ENCODE measurements around the gene ADCY4. TPM values are rescaled to one million over a fixed set of nuclear protein-coding genes. Genes with fewer than 3 reads are reported as not detected.
"Not testable (repeated sequence)": the region's sequence is repeated elsewhere in the genome, so short reads cannot be mapped to it uniquely, and the experiment has no call there.

ADCY4 gene
- total RNA-seq, 1 donor from 2014 or later, result 115 TPM

- no peak for DNase-seq (ENCODE audit: extremely low read depth, low read depth, low spot score)
Observed at GRCh38 chr14:24340606-24341005, 5.7 kb upstream of the ADCY4 start.

DNA sequence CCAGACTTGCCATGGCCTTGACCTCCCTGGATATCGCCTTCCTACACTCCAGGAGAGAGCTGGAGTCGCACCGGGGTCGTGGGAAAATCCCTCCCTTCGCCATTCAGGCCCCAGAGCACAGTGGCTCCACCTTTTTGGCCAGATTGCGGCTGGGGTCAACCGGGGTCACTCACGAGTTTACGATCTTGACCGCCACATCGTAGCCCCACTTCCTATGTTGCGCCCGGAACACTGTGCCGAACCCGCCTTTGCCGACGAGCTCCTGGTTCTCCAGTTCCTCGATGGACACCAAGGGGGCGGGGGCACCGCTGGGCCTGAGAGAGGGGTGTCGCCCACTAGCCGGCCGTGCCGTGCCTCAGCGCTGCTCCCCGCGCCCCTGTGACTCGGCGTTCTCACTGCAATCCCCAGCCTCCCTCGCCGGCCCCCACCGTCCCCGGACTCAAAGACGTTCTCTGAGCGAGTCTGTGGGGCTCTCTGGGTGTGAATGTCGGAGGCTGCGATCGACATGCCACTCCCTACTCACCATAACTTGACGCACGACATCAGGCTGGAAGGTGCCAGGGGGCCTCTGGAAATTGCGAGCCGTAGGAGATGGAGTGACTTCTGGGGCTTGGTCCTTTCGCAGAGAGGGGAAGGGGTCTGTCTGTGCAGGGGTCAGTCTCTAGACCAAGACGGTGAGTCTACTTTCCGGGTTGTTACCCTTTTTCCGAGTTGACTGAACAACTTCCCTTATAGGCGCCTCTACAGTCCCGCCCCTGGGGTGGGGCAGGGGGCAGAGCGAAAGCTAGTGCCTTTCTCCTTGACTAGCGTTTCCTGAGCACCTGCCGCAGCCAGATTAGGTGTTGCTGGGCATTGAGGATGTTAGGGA lies 4.6 kb upstream of the ADCY4 start, which contains the start of gene RIPK3:
Gene RIPK3, minus strand, starts transcription at position 708 of the 868 bp plus-strand sequence. Its CDS starts 165 bp downstream, at position 543.
- no peak for DNase-seq (ENCODE audit: extremely low read depth, low read depth, low spot score)

GRCh38 chr14:24338843-24339242 lies 4.0 kb upstream of the ADCY4 start:
- no peak for DNase-seq (ENCODE audit: extremely low read depth, low read depth, low spot score)

- no peak for DNase-seq (ENCODE audit: extremely low read depth, low read depth, low spot score)
Observed at GRCh38 chr14:24337824-24338175, 2.9 kb upstream of the ADCY4 start.

- DNase-seq (ENCODE audit: extremely low read depth, low read depth, low spot score), result no peak
Observed at GRCh38 chr14:24337144-24337823, 2.4 kb upstream of the ADCY4 start.

DNA sequence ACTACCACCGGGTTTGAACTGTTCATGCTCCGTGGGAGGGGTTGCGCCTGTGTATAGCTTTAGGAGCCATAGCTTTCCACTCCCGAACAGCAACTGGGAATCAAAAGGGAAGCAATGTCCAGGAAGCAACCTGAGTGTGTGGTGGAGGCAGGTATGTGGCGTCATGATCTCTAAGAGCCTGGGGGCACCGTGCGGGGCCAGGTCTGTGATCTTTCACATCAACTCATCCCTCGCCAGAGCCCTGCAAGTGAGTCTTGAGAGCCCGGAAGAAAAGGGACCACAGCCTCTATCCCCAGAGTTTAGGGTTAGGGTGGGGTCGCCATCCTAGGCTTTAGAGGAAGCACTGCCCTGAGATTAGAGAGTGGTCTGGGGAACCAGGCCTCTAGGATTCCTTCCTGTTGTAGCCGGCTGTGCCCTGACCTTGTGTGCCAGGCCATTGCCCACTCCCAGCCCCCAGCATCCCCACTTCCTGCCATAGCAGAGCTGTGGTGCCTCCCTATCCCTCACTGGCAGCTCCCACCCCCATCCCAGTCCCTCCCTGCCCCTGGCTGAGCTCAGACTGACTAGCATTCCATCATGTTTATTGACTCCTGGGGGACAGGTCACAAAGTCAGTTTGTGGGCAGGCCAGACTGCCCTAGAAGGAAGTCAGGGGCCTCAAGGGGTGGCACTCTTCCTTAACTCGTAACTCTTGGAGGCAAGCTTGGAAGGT lies 745 bp upstream of the ADCY4 start:
- DNase-seq (ENCODE audit: extremely low read depth, low read depth, low spot score), result no peak

DNA sequence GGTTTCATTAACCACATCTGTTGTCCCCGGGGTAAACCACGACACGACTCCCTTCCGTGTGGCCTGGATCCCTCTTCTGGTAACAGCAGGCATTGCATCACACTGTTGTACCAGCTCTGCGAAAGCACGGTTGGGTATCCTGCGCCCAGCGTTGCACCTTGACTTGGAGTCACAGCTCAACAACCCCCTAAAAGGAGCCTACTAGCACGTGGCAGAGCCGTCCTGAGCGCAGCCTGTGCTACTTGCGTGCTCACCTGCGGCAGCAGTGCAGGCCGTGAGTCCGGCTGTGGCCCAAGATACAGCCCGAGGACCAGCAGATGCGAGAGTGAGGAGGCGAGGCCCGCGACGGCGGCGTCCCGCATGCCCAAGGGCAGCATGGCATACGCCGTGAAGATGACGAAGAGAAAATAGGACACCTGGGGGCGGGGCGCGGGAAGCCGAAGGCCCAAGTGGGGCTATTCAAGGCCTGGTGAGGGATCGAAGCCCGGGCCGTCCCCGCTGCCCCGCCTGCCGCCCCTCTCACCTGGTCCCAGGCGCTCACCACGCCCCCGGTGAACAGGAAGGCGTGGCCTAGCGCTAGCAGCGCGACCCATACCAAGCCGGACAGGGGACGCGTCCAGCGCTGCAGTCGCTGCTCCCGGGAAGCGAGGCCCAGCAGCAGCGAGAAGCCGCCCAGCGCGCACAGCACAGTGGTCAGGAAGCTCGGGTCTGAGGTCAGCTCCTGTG lies 2.4 kb downstream of the ADCY4 start:
- no peak for DNase-seq (ENCODE audit: extremely low read depth, low read depth, low spot score)

DNA sequence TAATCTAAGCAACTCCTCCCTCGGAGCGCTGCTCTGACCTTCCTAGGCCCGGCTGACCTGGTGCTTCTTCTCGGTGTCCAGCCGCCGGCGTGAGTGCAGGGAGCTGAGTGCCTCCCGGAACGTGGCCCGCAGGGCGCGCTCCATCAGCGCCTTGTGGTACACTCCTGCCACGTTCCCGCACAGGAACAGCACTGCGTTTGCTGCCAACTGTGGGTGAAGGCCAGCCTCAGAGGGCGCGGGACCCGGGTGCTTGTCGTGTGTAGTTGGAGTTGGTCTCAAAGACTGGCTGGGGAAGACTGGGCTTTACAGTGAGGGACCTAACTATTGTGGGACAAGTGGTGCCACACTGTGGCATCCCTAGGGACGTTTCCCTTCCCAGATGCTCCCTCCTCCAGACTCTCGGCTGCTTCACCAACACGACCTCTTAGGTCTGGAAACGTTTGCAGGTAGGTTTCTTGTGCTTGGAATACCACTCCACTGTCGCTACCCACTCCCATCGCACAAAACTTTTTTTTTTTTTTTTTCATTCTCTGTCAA lies 3.1 kb downstream of the ADCY4 start:
- no peak for DNase-seq (ENCODE audit: extremely low read depth, low read depth, low spot score)

GRCh38 chr14:24330973-24331674 lies 3.7 kb downstream of the ADCY4 start:
- no peak for DNase-seq (ENCODE audit: extremely low read depth, low read depth, low spot score)

GRCh38 chr14:24329736-24330135 lies 5.1 kb downstream of the ADCY4 start:
- no peak for DNase-seq (ENCODE audit: extremely low read depth, low read depth, low spot score)

DNA sequence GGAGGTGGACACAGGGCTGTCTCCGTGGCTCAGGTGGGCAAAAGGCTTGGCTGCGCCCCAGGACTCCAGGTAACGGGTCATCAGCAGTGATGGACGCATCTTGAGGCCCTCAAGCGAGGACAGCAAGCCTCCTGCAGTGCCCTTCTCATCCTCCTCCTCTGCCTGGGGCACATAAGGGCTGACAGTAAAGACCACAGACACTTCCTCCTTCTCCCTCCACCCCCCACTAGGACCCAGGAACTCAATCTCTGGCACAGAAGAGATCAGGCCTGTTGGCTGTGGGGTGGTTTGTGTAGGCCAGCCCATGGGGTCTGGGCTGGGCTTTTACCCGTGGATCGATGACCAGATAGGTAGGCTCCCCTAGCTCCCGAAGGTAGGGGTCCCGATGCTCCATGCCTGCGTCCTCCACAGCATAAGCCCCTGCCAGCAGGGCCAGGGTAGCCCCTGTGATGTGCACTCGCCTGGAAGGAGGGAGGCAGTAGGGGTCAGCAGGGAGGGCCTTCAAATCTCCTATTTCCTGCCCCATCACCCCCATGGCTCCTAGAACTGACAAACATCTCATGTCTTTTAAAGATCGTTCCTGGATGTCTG lies 5.7 kb downstream of the ADCY4 start:
- DNase-seq (ENCODE audit: extremely low read depth, low read depth, low spot score), result no peak

DNA sequence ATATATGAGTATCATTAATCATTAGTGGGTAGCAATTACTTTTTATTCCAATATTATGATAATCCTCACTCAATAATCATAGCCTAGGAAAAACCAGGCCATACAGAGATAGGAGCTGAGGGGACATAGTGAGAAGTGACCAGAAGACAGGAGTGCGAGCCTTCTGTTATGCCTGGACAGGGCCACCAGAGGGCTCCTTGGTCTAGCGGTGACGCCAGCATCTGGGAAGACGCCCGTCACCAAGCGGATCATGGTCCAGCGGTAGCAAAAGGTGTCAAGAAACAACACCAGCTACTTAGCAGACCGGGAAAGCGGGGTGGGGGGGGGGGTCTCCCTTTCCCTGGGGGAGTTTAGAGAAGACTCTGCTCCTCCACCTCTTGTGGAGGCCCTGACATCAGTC lies 7.0 kb downstream of the ADCY4 start:
- not testable (repeated sequence) for DNase-seq (ENCODE audit: extremely low read depth, low read depth, low spot score)

- DNase-seq (ENCODE audit: extremely low read depth, low read depth, low spot score), result no peak
Observed at GRCh38 chr14:24327303-24327702, 7.6 kb downstream of the ADCY4 start.

- no peak for DNase-seq (ENCODE audit: extremely low read depth, low read depth, low spot score)
Observed at GRCh38 chr14:24325963-24326362, 8.9 kb downstream of the ADCY4 start.

- DNase-seq (ENCODE audit: extremely low read depth, low read depth, low spot score), result no peak
Observed at GRCh38 chr14:24325041-24325530, 9.8 kb downstream of the ADCY4 start.

DNA sequence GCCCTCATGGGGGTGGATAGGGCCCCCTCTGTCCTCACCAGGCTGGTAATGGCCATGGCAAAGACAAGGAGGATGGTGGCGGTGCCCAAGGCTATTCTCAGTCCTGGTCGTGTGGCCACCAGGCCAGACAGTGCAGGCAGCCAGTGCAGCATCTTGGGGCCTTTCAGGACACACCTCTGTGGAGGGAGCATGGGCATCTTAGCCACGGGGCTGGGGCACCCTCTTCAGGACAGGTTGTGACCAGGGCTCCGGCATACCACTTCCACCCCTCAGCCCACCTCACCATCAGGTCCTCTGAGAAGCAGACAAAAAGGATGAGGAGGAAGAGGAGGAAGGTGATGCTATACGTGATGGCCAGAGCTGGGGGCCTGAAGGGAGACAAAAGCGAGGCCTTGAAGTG lies 10.8 kb downstream of the ADCY4 start:
- no peak for DNase-seq (ENCODE audit: extremely low read depth, low read depth, low spot score)

- DNase-seq (ENCODE audit: extremely low read depth, low read depth, low spot score), result no peak
Observed at GRCh38 chr14:24323341-24323740, 11.5 kb downstream of the ADCY4 start.

DNA sequence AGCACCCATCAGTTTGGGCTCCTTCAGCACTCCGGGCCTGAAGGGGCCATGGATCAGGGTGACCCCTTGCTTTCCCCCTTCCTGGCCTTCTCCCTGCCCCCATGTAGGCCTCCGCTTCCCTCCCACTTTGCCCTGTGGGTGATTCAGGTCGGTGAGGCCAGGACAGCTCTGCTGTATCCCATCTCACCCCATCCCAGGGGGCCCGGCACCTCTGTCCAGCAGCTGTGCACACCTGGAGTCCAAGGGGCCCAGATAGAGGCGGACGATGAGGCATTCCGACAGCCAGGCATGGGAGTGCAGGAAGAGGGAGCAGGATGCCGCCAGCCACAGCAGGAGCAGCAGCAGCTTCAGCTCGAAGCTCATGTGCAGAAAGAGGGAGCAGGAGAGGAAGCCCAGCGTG lies 12.2 kb downstream of the ADCY4 start:
- DNase-seq (ENCODE audit: extremely low read depth, low read depth, low spot score), result no peak

- DNase-seq (ENCODE audit: extremely low read depth, low read depth, low spot score), result no peak
Observed at GRCh38 chr14:24321212-24321975, 13.5 kb downstream of the ADCY4 start.
